RWPE1 (cell line): ENCODE measurements around the gene KRT13.

Experiments
- CTCF ChIA-PET: fragments of 350-600 bp; sonication (Branson Sonifier 250); formaldehyde crosslinking; extraction: SDS; loops from one replicate; lab custom pipeline; 2021; lab: Yijun Ruan, JAX
- POLR2A ChIA-PET: fragments of 400-600 bp; formaldehyde crosslinking; extraction: SDS; loops from one replicate; lab custom pipeline; 2020; ENCODE audit warnings: antibody characterized with exemption; ENCODE audit not compliant: low non-redundant PET; lab: Yijun Ruan, JAX
- DNase-seq: peaks from one replicate; pipeline ENCODE4 v3.0.0; 2012; ENCODE audit warnings: low spot score
- H3K27ac ChIP-seq: fragments of 450-650 bp; 2 replicates; pipeline ENCODE4 v1.5.1; 2017
- CTCF ChIP-seq: fragments of 450-650 bp; conservative IDR thresholded peaks from 2 replicates; pipeline ENCODE4 v1.5.1; 2017; ENCODE audit warnings: low read depth, mild to moderate bottlenecking

KRT13 gene

DNA sequence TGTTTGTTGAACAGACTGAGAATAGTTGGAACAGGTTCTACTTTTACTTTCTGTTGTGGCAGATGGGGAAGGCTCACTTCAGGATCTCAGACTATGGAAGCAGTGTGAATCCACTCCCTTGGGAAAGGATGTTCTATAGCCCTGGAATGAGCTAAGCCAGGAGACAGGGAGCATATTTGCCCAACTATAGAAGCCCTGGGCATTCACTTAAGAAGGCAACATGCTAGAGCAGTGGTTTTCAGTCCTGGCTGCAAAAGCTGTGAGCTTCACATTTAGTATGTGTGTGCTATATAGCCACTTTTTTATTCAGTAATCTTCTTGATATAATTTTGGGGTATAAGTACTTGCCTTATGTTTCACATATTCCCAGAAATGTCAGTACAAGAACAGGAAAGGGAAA is 37.1 kb downstream of the KRT13 start:
- CTCF ChIA-PET = no interaction called here
- POLR2A ChIA-PET = no interaction called here
- no peak for DNase-seq
- no peak overlapping the region for H3K27ac ChIP-seq
- no peak for TF ChIP-seq CTCF

DNA sequence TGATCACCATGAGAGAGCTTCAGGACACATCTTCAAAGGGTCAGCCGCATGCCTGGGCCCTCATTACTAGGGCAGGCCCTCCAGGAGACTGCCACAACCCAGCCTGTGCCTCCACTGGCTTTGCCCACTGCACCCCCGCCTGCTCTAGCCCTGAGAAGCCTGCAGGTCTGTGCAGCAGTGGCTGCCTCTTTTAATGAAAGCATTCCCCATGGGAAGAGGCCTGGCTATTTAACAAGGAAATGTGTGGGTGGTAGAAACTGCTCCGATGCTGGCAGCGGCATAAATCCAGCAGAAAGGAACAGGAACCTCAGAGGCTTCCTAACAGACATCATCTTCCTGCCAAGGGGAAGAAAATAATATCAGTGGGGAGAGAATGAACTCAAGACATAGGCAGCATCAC is 37.9 kb downstream of the KRT13 start:
- TF ChIP-seq CTCF = no peak
- H3K27ac ChIP-seq = no peak overlapping the region
- CTCF ChIA-PET = no interaction called here
- POLR2A ChIA-PET = no interaction called here
- no peak for DNase-seq

GRCh38 chr17:41466988-41467387 is 38.4 kb downstream of the KRT13 start, which contains the start of gene KRT32:
KRT32 (minus strand) TSS chr17:41467386; CDS start chr17:41467325, 61 bp downstream.
- CTCF ChIA-PET = interaction anchor here (1.1 kb wide), 1 partner anchor 798 kb away, joined by 3 read pairs; no protein-coding TSS in a partner anchor
- POLR2A ChIA-PET = no interaction called here
- no peak for TF ChIP-seq CTCF
- H3K27ac ChIP-seq = no peak within 1 kb of the TSS
- DNase-seq = no peak

GRCh38 chr17:41464682-41465081 is 40.7 kb downstream of the KRT13 start:
- ChIA-PET POLR2A (no interaction called here), CTCF (no interaction called here)
- peak; percentile 95 for DNase-seq
- no peak for TF ChIP-seq CTCF
- H3K27ac ChIP-seq = peak overlapping the region; percentile 78

- ChIA-PET POLR2A (no interaction called here), CTCF (no interaction called here)
- peak overlapping the region; percentile 78 for H3K27ac ChIP-seq
- DNase-seq = no peak
- TF ChIP-seq CTCF = no peak
These were observed 41.2 kb downstream of the KRT13 start for GRCh38 chr17:41464173-41464572.

DNA sequence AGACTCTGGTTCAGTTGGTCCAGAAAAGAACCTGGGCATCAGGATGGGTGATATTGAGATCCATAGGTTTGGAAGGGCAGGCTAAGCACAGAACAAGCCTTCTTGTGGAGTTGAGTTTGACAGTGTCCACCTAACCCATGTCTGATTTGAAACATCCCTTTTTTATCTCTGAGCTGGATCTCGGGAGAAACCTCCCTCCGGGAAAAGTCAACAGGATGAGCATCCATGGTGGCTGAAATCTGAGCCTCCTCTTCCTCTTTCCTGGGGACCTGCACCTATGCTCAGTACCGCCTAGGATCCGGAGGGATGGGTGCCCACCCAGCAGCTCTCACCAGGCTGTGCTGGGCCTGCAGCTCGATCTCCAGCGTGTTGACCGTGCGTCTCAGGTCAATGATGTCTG is 41.7 kb downstream of the KRT13 start:
- ChIA-PET POLR2A (no interaction called here), CTCF (no interaction called here)
- no peak for TF ChIP-seq CTCF
- peak overlapping the region; percentile 78 for H3K27ac ChIP-seq
- DNase-seq = no peak
